Measurements from ENCODE around the gene AGBL1.

- no peak for TF ChIP-seq CTCF (IDR thresholded peaks at IDR 0.05)
- TF ChIP-seq POLR2A (IDR thresholded peaks at IDR 0.05): no peak
Measured at GRCh38 chr15:86063356-86064095, 16.1 kb upstream of the AGBL1 start.
